ENCODE results near the gene PHLDA2. TPM values are rescaled to one million over a fixed set of nuclear protein-coding genes. Genes with fewer than 3 reads are reported as not detected.

The PHLDA2 gene
- total and polyA plus RNA-seq, 2 of the 13 experiments (the other 11 are each of a cell fraction or from before 2014, with no cell fraction given) = 0.55 to 0.78 TPM

DNA sequence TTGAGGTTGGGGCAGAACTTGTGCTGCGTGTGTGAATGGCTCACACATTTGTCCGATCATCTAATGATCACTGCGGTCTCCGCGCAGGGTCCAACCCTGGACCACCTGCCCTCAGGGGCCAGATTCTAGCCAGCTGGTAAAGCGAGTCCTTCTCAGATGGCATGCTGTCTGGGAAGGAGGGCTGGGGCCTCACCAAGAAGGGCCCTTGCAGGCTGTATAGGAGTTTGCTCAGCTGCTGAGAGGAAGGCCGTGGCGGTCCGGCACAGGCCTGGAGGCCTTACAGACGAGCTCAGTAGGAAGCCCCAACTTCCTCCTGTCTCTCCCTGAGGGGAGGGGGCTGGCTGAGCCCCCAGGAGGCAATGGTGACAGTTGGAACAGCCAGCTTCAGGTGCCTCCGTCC is 13.7 kb downstream of the PHLDA2 start:
- intact Hi-C loops (cut with micrococcal nuclease; ENCODE audit: unreplicated experiment) = no loop called here
- Histone ChIP-seq H3K9me3 (ENCODE audit: low read length) (no peaks in the 10 kb centered on the region), H3K4me2 (ENCODE audit: low read depth, low read length) (no peak overlapping the region), H3K27ac (ENCODE audit: extremely low read length, insufficient read depth, low read length) (no peak overlapping the region), H3K79me2 (ENCODE audit: insufficient read depth, low read length) (no peaks in the 10 kb centered on the region), H3K9ac (ENCODE audit: insufficient read depth, low read depth, low read length) (no peak overlapping the region), H2AFZ (ENCODE audit: low read length) (no peak overlapping the region), H3K4me1 (ENCODE audit: insufficient read depth, low read length) (peaks cover 16% of the 10 kb centered on the region), H3K27me3 (ENCODE audit: control insufficient read depth in 1 of 2, insufficient read depth in 2 of 2, low read length in 2 of 2) (no peaks in the 10 kb centered on the region), H4K20me1 (ENCODE audit: insufficient read depth, low read length) (no peaks in the 10 kb centered on the region), H3K36me3 (replicated peaks in 1 of 2; ENCODE audit: control insufficient read depth in 1 of 2, insufficient read depth in 2 of 2, low read length in 2 of 2) (no peaks in the 10 kb centered on the region), H3K4me3 (replicated peaks in 1 of 3; ENCODE audit: insufficient read depth in 1 of 3, low read depth in 2 of 3, low read length in 3 of 3) (no peak overlapping the region)
- no TSS peak for BruUV-seq (replicated peaks)
- in situ Hi-C loops (cut with HindIII; ENCODE audit: extremely low pct_ligation_motif_present, low pct_unique_long_range_greater_than_20kb) = no loop called here
- DNase-seq (ENCODE audit: low spot score) = no peak
- ChIA-PET POLR2A (interaction anchor here (1.0 kb wide), 1 partner anchor 12 kb away, joined by 3 read pairs; no protein-coding TSS in a partner anchor), CTCF (ENCODE audit: low intra/inter-chr PET ratio, low total read pairs) (no interaction called here)
- no peak for ATAC-seq
- TF ChIP-seq PRPF4 (IDR thresholded peaks at IDR 0.05; ENCODE audit: low read depth, low read length, poor library complexity, severe bottlenecking) = no peak
- TF ChIP-seq GFI1 (CRISPR knock-in tag; IDR thresholded peaks at IDR 0.05; ENCODE audit: borderline replicate concordance) = no peak
- no peak for TF ChIP-seq XBP1 (CRISPR knock-in tag; IDR thresholded peaks at IDR 0.05)
- no peak for TF ChIP-seq HOXA7 (CRISPR knock-in tag; IDR thresholded peaks at IDR 0.05)
- TF ChIP-seq AGO2 (optimal IDR thresholded peaks at IDR 0.05; ENCODE audit: low read depth, low read length) = no peak
- TF ChIP-seq ZNF792 (CRISPR knock-in tag; IDR thresholded peaks at IDR 0.05) = no peak
- TF ChIP-seq NR2F6 (IDR thresholded peaks at IDR 0.05) = no peak
- TF ChIP-seq NR2F6 (CRISPR knock-in tag; IDR thresholded peaks at IDR 0.05) = no peak
- TF ChIP-seq CTCF (CRISPR knock-in tag; IDR thresholded peaks at IDR 0.05) = no peak
- TF ChIP-seq ZNF232 (CRISPR knock-in tag; IDR thresholded peaks at IDR 0.05; ENCODE audit: borderline replicate concordance) = no peak
- no peak for TF ChIP-seq ZNF597 (CRISPR knock-in tag; IDR thresholded peaks at IDR 0.05)
- no peak for TF ChIP-seq ZNF891 (CRISPR knock-in tag; IDR thresholded peaks at IDR 0.05)
- no peak for TF ChIP-seq REXO4 (CRISPR knock-in tag; IDR thresholded peaks at IDR 0.05; ENCODE audit: borderline replicate concordance)
- no peak for TF ChIP-seq MEIS1 (CRISPR knock-in tag; IDR thresholded peaks at IDR 0.05; ENCODE audit: borderline replicate concordance)
- TF ChIP-seq PHF5A (CRISPR knock-in tag; IDR thresholded peaks at IDR 0.05; ENCODE audit: low read depth, unreplicated experiment) = no peak
- no peak for TF ChIP-seq EEA1 (CRISPR knock-in tag; IDR thresholded peaks at IDR 0.05; ENCODE audit: borderline replicate concordance)
- TF ChIP-seq ZNF784 (CRISPR knock-in tag; IDR thresholded peaks at IDR 0.05; ENCODE audit: borderline replicate concordance) = no peak
- FAIRE-seq = no peak
- WGBS (ENCODE audit: low lambda C conversion rate) = 96% methylated on average over 5 of the region's 11 CpGs

Data from HepG2 (cell line).